GM21423 (cell line): ENCODE data around the gene PRSS50.

Source experiments
- ATAC-seq: cut with Tn5 transposase; IDR thresholded peaks from one replicate; pipeline ENCODE4 v1.9.1; 2021; ENCODE audit warnings: mild to moderate bottlenecking, moderate library complexity; ENCODE audit not compliant: unreplicated experiment

The PRSS50 gene

DNA sequence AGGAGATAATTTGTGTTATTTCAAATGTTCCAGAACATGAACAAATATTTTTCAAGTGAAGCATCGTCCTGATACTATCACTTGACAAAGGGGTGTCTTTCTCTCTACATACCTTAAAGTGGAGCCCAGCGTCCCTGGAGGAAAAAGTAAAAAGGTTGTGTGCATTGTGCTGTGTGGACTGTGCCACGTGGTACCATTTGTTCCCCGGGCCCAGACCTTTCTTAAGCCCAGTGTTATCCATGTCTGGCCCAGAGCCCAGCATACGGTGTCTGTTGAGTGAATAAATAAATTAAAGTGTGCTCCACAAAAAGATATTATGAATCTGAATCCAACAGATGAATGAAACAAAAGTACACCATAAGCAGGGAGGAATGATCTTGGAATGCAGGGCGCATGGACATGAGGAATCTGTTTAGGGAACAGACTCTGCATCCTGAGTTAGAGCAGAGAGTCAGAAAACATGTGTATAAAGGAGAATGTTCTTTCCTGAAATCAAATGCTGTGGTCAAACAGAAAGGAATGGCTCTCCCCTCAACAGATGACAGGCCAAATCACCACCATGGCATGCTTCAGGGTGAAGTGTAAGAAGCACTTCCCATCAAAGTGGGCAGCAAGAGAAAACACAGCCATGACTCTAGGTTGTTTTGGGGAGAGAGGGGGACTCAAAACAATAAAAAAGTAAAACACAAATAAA is 8.1 kb upstream of the PRSS50 start:
- ATAC-seq: no peak

DNA sequence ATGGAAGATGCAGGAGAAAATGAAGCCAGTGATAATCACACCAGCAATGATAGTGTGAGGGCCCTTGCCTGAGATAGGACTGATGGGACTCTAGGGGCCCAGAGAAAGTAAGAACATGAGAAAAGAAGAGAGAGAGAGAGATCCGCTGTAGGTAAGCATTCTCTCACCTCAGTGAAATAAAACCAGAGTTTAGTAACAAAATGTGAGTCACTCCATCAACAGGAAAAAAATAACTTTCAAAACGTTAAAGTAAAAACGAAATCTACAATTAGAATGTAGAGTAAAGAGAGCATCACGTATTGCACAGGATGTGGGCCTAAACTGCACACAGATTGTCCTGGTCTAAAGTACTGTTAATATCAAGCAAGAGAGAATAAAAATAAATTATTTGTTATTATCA is 6.8 kb upstream of the PRSS50 start:
- no peak for ATAC-seq

DNA sequence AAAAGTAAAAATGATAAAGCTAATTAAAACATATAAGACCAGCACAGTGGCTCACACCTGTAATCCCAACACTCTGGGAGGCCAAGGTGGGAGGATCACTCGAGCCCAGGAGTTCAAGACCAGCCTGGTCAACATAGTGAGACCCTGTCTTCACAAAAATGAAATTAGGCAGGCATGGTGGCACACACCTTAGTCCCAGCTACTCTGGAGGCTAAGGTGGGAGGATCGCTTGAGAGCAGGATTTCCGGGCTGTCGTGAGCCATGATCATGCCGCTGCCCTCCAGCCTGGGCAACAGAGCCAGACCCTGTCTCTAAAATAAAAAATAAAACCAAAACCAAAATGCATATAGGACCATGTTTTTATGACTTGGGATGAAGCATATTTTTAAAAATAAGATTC is 4.8 kb upstream of the PRSS50 start:
- ATAC-seq: no peak

DNA sequence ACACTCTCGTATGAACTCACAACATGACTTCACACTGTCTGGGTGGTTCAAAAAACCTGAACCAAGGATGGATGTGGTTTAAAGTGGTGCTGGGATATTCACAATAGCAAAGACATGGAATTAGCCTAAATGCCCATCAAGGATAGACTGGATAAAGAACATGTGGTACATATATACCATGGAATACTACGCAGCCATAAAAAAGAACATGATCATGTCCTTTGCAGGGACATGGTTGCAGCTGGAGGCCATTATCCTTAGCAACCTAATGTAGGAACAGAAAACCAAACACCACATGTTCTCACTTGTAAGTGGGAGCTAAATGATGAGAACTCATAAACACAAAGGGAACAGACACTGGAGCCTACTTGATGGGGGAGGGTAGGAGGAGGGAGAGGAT is 3.3 kb upstream of the PRSS50 start:
- no peak for ATAC-seq

DNA sequence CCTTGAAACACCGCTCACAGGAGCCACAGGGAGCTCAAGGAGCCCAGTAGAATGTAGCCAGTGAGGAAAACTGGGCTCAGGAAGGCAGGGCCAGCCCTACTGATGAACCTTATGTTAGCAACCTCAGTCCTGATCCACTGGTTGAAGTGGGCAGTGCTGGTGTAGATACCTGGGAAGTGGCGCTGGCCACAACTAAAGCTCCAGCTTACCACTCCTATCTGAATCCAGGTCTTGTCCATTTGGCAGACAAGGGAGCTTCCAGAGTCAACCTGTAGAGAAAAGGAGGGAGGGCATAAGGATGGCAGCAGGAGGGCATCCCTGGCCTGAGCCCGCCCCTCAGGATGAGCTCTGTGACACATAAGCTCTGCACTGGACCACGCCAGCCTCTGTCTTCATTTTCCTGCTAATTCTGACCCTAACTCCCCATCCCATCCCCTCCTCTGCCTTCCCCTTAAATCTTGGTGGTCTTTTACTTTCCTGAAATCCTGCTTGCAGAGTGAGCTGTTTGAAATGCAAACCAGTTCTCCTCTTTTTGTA is 2.1 kb upstream of the PRSS50 start:
- no peak for ATAC-seq

DNA sequence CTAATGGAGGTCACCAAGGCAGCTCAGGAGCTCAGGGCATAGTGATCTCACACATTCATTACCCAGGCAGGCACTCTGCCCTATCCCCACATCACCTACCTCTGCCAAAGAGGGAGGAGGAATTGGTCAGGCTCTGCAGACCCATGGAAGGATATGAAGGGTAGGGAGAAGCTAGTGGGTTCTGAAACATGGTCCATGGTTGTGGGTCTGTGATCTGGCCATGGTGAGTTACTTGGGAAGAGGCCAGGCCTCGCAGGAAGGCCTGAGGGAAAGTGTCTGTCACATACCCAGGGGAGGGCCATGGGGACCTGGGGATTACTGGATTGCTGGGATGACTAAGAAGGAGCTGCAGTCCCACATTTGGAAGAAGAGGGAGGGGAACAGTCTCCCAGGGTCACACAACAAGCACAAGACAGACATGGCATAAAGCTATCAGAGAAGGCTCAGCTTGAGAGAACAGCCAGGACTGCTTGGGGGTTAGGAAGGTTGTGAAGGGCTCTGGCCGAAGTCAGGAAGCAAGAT is 1.4 kb upstream of the PRSS50 start:
- ATAC-seq: no peak

DNA sequence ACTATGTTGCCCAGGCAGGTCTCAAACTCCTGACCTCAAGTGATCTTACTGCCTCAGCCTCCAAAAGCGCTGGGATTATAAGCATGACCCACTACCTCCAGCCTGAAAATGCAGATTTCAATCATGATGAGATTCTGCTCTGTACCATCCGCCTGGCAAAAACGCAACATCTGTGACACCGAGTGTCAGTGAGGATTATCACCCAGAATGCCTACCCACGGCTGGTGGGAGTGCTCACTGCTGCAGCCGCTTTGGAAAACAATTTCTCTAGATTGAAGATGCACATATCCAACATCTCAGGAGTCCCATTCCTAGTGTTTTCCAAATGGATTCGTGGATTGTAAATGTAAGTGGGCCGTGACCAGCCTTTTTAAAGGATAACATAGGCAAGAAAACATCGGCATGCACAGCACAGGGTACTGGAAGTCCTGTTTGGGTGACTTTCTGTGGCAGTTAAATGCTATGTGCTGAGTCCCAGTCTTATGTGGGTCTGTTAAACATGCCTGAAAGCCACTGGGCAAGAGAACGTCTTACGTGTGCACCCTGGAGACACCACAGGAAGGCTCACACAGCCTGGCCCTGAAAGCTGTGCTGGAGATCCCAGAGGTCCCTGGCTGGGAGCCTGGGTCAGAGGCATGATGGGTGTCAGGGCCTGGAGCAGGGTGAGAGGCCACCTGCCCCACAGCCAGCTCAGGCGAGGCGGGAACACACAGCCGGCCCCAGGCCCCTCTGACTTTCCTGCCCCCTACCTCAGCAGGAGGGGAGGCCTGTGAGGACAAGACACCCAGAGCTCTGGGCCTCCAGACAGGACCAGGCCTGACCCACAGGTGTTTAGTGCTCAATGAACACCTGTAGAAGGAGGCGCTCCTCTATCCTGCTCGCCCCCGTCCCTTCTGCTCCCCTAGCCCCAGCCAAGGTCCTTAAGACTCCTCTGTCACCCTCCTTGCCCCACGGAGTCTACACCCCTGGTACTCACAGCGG is 918 bp downstream of the PRSS50 start:
- ATAC-seq: no peak

DNA sequence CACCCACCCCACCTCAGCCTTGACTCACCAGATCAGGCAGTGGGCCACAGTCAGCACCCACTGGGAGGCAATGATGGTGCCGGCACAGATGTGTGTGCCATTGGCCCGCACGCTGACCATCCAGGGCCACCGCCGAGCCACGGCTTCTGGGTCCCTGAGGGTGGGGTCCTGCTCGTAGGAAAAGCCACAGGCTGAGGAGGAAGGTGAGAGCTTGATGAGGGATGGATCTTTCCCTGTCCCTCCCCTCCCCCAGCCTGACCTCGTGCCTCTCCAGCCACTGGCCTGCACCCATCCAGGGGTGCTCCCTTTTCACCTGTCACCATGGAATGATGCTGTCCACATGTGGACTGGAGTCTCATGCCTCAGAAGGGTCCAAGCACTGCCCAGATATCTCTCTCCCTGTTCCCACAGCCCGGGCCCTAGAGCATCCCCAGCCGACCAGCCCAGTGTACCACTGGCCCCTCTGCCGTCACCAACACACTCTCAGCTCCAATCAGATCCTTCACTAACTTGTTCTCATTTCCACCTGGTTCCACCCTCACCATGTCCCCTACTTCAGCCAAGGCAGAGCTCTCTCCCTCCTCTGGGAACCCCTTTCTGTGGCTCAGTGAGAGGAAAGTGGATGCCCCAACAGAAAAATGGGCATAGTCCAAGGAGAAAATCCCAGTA is 2.0 kb downstream of the PRSS50 start:
- ATAC-seq: no peak

DNA sequence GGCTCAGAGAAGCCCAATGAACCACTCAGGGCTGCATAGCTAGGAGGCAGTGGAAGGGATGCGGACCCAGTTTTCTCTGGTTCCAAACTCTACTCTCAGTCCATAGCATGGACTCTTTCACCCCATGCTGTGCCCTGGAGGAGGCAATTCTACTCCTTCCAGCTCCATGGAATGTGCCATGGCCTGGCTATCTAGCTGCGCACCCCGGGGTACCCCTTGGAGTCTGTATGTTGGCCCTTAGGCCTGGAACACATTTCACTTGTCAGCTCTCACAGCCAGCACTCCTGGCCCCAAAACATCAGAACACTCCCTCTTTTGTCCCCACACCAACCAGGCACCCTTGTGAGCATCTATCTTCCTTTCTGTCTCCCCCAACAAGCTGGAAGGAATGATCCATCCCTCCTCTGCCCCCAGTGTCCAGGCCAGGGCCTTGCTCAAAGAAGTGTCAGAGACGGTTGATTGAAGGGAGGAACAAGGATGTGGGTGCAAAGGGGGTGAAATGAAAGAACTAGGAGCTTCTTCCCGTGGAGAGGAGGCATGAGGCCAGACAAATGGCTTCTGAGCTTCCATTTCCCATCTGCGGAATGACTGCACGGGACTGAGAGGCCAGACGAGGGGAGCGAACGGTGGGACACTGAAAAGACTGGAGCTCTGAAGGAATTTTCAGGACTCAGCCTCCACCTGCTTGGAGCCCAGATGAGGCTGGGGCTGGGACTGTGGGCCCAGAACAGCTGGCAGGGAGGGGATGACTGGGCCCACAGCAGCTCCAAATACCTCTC is 2.8 kb downstream of the PRSS50 start:
- ATAC-seq: no peak

DNA sequence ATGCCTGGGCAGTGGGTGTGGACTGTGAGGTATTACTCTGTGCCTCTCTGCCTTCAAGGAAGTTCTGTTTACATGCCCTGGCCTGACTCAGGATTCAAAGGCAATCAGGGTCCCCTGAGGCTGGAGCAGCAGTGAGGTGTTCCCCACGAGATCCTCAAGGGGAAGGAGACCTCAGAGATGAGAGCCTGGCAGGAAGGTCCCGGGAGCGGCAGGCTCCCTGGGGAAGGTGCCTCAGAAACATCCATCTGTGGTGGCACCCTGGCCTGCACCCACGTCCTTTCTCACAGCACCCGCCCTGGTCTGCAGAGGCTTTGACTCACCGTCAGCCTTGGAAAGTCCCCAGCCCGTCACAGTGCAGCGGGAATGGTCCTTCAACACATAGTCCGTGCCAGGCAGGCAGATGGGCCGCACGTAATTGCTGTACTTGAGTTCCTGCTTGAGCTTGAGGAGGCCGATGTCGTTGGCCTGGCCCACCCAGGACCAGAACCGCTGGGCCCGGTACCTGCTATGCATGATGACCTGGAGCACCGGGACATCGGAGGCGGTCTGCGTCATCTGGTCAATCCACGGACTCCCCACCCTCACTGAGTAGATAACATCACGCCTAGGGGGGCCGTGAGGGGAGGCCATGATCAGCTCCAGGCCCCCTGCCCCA is 3.6 kb downstream of the PRSS50 start:
- no peak for ATAC-seq

DNA sequence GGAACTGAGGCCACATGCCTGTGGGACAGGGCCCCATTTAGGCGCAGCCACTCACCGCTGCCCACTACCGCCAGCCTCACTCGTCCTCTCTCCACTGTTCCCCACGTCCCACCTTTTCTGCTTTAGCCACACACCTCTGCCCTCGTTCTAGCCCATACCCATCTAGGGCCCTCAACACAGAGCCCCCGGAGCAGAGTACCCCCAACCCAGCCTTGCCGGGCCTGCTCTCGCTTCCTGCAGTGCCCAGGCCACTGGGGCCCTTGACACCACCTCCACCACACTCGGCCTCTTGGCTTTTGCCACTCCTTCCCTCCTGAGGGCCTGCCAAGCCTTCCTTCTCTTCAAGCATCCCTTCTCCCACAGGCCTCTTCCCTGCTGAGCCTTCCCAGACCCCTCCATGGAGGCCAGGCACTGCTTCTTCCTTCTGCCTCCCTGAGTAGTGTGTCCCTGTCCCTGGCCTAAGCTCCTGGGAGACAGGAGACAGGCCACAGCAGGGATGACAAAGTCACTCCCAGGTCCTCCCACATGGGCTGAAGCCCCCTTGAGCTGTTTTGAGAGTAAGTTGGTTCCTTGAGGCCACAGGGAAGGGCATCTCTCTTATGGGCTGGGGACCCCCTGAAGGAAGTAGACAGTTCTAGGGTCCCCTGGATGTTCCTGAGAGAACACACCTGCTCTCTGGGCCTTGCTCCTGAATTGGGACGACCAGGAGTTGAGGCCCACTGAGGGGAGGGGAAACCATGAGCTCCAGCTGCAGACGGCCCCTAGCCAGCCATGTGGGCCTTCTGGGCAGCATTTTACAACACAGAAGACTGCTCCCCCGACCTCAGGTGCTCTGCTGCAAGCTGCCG is 4.4 kb downstream of the PRSS50 start:
- ATAC-seq: no peak

DNA sequence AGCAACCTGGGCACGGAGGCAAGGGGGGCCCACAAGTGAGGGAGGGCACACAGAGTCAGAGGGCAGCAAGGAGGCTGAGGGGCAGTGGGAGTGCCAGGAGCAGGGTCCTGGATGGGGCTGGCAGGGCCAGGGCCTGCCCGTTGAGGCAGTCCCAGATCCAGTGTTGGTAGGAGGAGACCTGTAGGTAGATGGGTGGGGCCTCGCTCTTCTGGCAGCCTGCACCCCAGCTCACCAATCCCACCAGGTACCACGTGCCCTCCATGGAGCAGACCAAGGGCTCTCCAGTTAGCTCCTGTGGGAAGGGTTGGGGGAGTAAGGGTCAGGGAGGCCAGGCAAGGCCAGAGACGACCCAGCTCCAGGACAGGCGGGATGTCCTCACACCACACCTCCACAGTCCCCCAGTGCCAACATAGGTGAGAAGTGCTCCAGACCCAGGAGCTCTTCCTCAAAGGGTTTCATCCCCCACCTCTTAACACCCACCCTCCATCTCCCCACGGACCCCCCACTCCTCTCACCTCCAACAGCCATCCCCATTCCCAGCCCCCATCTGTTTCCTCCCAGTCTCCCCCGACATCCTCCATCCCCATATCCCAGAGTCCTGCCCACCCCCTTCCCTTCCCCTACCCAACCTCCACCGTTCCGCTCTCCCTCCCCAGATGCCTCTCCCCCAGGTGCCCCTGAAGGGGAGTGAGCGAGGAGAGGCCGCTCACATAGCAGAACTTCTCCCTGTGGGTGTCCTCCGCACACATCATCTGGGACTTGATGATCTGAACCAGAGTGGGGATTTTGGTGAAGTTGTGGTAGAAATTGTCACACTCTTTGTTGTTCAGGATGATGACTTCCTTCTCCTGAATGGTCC is 5.2 kb downstream of the PRSS50 start:
- ATAC-seq: no peak

DNA sequence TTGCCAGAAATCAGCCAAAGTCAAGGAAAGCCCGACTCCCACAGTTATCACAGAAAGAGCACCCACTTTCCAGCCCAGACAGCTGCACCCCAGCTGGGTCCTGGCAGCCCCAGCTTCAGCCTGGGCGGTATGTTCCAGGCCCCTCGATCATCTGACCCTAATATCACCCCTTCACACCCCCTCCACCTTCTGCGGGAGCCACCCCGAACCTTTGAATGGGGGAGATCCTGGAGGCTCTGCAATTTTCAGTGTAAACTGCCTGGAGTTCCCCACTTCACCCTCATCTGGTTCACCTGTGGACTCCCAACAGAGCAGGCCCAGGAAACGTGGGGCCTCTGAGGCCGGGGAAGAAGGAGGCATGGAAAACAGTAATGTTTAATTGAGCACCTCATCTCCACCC is 5.9 kb downstream of the PRSS50 start:
- no peak for ATAC-seq

DNA sequence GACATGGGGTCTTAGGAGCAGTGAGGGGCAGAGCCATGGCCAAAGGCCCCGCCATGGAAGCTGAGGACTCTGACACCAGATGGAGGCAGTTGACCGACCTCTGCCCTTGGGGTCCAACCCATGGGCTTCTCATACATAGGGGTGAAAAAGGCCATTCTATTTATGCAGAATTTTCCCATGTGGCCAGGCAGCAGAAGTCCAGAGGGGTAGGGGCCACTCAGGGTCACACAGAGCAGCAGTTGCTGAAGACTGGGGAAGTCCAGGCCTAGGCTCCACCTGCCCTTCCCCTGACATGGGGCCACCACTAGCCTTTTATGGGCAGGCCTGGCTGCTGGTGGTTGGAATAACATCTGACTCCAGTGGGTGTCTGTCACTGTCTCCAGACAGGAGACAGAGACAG is 6.4 kb downstream of the PRSS50 start:
- ATAC-seq: no peak

DNA sequence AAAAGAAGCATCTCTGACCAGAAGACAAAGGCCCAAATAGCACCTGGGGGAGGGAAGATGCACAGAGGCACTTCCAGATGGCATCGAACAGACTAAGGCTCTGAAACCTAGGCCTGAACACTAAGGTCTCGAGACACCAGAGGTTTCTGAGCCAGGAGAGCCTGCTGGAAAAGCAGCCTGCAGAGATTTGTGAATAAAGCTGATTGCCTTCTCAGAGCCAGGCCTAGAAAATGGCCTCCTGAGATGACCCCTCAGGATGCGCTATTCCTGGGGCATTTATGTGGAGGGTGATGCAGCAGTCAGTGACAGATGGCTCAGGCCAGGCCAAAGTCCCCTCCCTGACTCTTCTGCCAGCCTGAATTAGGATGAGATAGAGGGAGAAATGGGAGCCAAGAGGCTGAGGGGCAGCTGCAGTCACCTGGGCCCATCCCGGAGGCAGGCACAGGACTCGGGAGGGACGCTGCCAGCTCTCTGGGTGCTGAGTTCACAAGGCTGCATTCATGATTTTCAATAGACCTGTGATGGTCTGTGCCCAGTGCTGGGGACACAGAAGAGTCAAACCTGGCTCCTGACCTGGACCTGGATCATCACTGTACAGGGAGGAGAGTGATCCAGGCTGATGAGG is 6.9 kb downstream of the PRSS50 start:
- no peak for ATAC-seq

DNA sequence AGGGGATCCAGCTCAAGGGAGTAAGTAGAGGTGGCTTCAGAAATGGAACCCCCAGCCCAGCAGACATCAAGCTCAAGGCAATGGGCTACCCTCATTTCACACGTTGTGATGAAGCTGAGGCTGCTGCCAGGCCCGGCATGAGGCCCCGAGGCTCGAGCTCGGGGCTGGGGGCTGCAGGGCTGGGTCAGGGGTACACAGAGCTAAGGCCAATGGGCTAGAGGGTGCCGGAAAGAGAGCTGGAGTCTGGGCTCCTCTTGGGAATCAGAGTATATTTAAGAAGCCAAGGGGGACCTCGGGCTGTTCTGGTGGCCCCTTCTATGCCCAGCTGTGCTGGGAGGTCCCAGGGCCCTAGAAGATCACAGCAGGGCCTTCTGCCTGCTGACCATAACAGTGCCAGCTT is 7.4 kb downstream of the PRSS50 start:
- no peak for ATAC-seq

DNA sequence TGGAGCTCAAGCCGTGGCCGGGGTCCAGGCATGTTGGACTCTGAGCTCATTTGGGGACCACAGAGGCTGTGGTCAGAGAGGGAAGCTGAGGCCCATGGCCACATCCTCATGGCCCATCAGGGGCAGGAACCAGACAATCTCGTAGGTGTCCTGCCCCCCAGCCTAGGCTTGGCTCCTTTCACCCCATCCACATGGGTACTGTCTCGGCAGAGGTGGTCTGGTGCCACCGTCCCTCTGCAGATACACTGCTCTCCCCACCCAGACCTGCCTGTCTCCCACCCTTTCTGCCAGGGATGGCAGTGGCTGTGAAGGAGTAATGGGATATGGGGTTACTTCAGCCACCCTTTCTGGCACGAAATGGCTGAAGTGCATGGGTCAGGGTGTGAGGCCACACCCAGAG is 7.9 kb downstream of the PRSS50 start:
- ATAC-seq: no peak
